ENCODE measurements around the gene ADH1C.

Gene ADH1C

GRCh38 chr4:99301376-99302164 lies 51.0 kb downstream of the ADH1C start:
- no peak for DNase-seq (ENCODE audit: low read depth)

- peak; percentile 33 for DNase-seq (ENCODE audit: low read depth)
Observed at GRCh38 chr4:99300934-99301333, 51.6 kb downstream of the ADH1C start.

- DNase-seq (ENCODE audit: low read depth) = no peak
Observed at GRCh38 chr4:99293357-99293756, 59.2 kb downstream of the ADH1C start.

- no peak for DNase-seq (ENCODE audit: low read depth)
Observed at GRCh38 chr4:99290848-99291786, 61.4 kb downstream of the ADH1C start, which contains the start of gene ADH1A. ADH1A (minus strand) TSS chr4:99290985; CDS start chr4:99290914, 71 bp downstream.

Measured in HS-5 (cell line).